GM19239 (cell line): ENCODE results near the gene SAPCD2.
A peak's percentile ranks its signal among the peaks of the same experiment; 100 is the strongest.

Experiments used
- DNase-seq: peaks from one replicate; pipeline ENCODE4 v3.0.0; 2011; ENCODE audit warnings: low spot score; ENCODE audit not compliant: insufficient read length
- FAIRE-seq: peaks from 2 replicates; lab custom pipeline; 2011; peaks lifted over from hg19 to GRCh38; lab: Jason Lieb, UNC

The SAPCD2 gene

DNA sequence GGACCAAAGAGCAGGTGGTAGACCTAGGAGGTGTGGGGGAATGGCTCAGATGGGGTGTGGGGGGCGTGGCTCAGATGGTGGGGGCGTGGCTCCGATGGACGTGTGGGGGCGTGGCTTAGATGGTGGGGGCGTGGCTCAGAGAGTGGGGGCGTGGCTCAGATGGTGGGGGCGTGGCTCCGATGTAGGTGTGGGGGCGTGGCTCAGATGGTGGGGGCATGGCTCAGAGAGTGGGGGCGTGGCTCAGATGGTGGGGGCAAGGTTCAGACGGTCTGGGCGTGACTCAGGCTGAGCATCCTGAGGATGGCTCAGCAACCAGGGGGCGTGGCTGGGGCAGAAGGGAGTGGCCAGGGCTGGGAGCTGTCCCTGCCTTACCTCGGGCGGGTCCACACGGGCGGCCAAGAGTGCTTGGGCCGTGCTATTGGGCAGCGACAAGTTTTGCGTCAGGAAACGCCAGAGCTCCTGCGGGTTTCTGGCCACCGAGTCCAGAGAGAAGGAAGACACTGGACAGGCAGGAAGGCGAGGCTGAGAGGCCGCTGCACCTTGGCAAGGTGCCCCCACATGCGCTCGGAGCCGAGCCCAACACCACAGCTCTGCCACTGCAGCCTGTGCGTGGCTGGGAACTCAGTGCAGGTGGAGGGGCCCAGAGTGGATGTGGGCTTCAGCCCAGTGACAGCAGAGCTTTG is 48.2 kb downstream of the SAPCD2 start:
- FAIRE-seq (peak; percentile 77), DNase-seq (no peak)

DNA sequence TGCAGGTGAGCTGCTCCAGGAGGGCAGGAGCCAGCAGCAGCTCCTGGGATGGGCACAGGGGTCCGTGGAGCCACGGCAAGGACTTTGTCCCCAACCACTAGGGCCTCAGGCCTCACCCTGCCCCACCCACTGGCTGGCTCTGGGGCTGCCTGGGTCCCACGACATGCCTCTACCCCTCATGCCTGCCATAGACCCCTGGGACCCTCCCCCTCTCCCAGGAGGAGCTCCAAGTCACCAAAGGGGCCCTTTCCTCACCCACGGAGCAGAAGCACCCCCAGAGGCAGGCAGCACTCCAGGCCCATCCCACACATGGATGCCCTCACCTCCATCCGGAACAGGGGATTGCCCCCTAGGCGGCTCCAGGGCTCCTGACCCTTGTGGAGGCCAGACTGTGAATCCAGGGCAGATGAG is 48.8 kb downstream of the SAPCD2 start:
- DNase-seq (peak; percentile 64), FAIRE-seq (no peak)

- DNase-seq = no peak
- FAIRE-seq = no peak
Measured at GRCh38 chr9:137020771-137021567, 49.4 kb downstream of the SAPCD2 start.

DNA sequence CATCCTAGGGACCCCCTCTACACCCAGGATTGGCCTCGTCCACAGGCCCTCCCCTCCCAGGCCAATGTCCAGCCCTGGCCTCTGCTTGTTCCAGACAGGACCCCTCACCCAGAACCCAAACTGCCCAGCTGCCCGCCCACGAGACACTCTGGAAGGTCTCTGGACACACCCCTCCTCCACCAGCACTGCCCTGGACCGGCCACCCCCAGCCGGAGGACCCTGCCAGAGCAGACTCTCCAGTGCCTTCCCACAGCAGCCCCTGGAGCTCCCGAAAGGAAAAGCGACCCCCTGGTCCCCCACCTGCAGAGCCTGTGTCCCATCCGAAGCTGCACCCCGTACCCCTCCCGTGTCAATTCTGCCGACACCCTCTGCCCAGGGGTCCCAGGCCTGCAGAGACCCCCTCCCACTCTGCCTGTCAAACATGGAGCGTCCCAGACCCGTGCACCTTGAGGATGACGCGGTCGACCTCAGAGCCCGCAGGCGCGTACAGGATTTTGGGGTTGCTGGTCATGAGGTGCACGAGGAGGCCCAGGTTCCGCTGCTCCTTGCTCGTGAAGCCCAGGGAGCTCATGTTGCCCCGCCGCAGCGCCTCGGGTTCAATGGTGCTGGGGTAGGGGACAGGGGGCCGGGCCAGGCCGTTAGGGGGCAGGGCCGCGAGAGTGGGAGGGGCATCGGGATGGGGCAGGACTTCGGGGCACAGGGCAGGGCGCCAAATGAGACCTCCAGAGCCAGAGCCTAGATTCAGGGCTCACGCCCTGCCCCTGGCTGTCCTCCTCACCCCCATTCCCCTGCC is 50.3 kb downstream of the SAPCD2 start:
- FAIRE-seq = no peak

DNA sequence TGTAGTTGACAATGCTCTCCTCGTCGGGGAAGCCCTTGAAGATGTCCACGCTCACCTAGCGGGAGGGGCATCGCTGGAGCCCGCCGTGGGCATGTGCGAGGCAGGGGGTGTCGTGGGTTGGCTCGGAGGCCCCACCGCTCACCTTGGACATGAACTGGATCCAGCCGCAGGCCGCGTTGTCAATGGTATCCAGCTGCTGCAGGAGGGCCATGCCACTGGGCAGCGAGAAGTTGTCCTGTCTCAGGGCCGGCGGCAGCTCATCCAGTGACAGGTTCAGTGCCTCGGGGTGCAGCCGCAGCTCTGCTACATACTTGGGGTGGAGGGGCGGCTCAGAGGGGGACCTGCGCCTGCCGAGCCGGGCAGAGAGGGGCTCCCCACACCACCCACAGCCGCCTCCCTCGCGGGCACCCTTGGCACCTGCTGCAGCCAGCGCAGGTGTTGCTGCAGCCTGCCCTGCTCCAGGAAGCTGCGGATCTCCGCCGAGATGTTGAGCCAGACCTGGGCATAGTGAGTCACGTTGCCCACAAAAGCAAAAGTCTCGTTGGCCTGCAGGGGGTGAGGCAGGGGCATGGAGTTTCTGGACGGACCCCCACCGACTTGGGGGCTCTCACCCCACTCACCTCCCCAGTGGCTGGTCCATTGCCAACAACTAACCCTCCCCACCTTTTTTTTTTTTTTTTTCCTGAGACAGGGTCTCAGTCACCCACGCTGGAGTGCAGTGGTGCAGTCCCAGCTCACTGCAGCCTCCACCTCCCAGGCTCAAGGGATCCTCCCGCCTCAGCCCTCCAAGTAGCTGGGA is 51.4 kb downstream of the SAPCD2 start:
- FAIRE-seq (no peak), DNase-seq (no peak)

More for the DNA sequence above, 50.3 kb downstream of the SAPCD2 start:
- DNase-seq = no peak

DNA sequence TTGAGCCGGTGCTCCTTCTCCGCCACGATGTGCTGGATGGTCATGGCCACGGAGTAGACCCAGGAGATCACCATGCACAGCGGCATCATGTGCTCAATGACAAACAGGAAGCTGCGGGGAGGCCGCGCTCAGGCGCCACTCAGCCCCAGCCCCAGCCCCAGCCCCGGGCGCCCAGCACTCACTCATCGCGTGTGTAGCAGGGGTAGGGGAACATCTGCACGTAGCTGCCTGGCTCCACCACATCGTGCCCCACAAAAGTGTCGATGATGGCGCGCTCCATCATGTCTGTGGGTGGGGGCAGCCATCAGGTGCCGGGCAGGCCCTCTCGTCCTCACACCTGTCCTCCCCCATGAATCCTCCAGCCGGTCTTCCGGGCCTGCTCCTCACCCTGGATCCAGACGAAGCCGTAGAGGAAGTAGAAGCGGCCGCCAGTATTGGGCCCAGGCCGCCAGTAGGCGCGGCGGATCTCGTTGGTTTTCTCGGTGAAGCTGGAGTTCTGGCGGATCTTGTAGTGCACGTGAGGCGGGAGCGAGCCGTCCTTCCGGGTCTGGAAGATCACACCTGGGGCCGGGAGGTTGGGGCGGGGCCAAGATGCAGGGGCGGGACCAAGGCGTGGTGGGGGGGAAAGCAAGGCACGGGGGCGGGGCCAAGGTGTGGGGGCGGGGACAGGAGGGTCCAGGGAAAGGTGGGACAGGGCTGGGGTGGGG is 52.4 kb downstream of the SAPCD2 start:
- no peak for FAIRE-seq
- DNase-seq = no peak

DNA sequence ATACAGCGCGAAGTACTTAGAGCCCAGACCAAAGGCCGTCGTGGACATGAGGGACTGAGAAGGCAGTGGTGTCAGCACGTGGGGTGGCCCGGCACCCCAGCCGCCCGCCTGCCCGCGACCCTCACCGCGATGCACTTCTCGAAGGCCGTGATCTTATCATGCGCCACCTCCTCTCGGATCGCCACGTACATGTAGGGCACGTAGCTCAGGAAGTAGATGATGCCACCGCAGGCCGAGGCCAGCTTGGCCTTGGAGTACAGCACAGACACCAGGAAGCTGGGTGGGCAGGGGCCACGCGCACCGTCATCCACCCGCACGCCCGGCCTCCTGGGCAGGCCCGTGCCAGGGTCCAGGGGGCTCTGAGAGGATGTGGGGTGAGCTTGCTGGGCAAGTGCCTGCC is 53.3 kb downstream of the SAPCD2 start:
- FAIRE-seq (no peak), DNase-seq (no peak)

GRCh38 chr9:137016436-137016835 is 53.9 kb downstream of the SAPCD2 start:
- FAIRE-seq (no peak), DNase-seq (no peak)

GRCh38 chr9:137015976-137016375 is 54.4 kb downstream of the SAPCD2 start:
- DNase-seq = no peak
- FAIRE-seq = no peak

DNA sequence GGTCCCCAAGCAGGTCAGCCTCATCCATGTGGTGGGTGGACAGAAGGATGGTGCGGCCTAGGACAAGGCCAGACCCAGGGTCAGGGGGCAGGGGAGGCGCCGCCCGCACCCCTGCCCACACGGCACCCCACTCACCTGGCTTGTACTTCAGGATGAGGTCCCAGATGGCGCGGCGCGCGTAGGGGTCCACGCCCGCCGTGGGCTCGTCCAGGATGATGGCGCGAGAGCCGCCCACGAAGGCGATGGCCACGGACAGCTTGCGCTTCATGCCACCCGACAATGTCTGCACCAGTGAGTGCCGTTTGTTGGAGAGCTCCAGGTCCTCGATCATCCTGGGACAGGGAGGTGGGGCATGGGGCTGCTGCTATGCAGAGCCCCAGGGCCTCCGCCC is 54.8 kb downstream of the SAPCD2 start:
- DNase-seq (no peak), FAIRE-seq (no peak)

DNA sequence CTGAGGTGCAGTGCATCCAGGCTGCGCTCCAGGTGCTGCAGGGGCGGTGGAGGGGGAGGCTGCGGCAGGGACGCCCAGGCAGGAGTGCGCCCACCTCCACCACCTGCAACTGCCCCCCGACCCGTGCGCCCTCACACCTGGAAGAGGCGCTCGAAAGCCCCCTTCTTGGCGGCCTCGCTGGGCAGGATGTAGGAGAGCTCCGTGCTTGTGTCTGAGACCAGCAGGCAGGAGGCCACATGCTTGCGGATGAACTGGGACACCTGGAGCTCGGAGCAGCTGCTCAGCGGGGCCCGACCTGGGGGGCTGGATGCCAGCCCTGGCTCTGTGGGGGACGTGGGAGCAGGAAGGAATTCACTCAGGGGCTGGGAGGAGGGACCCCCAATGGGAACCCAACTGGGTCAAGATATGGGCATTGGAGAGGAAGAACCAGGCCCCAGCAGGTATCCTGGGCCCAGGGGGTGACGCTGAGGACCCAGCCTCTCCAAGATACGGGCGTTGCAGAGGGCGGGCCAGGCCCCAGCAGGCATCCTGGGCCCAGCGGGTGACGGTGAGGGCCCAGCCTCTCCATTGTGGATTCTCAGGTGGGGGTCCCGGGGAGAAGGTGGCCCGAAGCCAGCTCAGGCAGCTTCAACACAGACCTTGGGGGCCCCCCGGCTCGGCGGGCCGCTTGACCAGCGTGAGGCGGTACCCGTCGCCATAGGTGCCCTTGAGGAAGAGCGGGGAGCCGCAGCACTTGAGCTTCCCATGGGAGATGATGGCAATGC is 55.4 kb downstream of the SAPCD2 start:
- no peak for DNase-seq
- FAIRE-seq = no peak

- no peak for FAIRE-seq
- DNase-seq = no peak
Measured at GRCh38 chr9:137014166-137014565, 56.2 kb downstream of the SAPCD2 start.

DNA sequence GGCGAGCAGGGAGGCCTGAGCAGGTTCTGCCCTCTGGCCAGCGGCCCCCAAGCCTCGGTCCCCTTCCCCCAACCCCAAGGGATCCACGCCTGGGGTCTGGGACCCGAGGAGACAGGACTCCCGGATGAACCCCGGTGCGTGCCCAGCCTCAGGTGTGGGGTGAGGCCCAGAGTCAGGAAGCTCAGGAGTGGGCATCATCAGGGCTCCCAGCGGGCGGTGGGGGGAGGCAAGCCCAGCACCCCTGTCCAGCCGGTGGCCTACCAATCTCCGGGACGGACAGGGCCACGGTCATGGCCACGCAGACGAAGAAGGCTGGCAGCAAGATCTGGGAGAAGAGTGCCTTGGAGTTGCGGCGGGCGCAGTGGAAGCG is 56.8 kb downstream of the SAPCD2 start:
- DNase-seq (no peak), FAIRE-seq (no peak)

DNA sequence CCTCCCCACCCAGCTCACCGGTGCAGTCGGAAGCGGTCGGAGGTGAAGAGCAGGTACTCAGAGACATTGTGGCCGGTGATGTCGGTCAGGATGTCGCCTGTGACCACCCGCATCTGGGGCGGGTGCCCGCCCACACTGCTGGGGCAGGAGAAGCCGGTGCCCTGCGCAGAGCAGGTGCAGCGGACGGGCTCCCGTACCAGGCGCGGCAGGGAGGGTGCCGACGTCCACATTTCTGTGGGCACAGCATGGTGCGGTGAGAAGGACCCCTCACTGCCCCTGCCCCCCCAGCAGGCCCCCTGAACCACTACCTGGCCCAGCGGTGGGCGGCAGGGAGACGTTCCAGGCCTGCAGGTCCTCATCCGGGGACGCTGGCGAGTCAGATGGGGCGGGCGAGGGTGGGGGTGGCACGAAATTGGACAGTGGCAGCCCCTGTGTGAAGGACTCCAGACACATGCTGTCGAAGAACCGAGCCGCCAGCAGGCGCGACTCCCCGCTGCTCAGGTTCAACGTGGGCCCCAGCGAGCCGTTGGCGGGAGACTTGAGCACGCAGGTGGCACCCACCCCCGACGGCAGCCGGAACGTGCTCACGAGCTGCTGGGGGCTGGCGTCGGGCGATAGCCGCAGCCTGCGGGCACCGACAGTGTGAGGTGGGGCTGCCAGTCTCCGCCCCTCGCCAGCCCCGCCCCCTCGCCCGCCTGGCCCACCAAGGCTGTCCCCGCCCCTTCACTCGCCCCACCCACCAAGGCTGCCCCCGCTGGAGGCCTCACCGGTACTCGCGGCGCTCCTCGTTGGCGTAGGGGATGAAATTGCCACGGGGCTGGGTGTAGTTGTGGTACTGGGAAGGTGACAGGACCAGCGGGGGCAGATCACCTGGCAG is 57.4 kb downstream of the SAPCD2 start:
- DNase-seq (no peak), FAIRE-seq (no peak)
